Activated T-helper 9 cell treated with anti-CD3 and anti-CD28 coated beads, Interleukin-2, amount 50 U/mL, for 16 hours (primary cell): ENCODE measurements around the gene ZNF606.

Source experiments
- DNase-seq: peaks from one replicate; pipeline ENCODE4 v3.0.0-alpha.2; 2020; ENCODE audit warnings: low read depth

ZNF606 gene

DNA sequence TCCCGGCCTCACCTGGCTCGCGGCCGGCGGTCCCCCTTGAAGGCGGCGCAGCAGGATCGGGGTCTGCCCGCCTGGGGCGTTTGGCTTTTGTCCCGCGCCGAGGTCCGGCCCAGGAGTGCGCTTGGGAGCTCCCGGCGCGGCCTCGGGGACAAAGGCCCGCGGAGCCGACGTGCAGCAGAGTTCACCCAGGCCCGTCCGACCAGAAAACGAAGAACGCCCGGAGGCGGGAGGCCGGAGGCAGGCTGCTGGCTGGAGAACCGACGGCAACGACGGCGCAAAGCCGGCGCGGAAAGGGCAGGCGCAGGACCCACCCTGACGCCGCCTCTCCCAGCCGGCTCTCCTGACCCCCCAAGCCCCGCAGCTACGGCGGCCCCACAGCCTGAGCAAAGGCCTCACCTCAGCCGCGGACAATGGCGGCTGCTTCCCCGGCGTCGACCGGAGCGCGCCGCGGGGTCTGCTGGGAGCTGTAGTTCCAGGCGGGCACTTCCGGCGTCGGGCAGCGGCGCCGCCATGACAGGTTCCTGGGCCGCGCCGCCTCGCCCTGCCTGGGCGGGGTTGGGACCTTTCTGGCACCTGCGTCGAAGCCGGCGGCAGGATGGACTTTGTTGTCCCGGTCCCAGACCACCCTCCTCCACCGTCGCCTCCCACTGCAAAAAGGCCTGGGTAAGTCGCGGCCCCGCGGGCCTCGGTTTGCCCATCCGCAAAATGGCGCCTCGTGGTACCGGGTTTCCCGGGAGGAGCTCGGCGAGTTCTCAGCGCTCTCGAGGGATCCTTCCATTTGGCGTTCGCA lies at the start of gene ZNF606:
ZNF606 (minus strand) TSS at position 437 of the 790 bp plus-strand sequence. CDS start 1,501 bp downstream, outside the sequence.
- DNase-seq = peak; percentile 78

DNA sequence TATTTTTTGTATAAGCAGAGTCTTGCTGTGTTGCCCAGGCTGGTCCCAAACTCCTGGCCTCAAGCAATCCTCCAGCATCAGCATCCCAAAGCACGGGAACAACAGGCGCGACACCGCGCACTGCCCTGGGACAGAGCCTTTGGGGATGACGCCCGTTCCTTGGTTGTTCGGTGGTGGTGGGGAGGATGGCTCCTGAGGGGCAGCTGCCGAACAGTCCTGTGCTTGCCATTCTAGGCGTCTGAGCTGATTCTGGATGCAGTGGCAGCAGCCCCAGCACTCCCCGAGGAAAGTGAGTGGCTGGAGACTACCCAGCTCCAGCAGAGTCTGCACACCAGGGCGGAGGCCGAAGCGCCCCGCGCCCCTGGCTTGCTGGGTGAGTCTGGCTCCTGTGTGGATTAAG lies 49.6 kb upstream of the ZNF606 start:
- DNase-seq = no peak

DNA sequence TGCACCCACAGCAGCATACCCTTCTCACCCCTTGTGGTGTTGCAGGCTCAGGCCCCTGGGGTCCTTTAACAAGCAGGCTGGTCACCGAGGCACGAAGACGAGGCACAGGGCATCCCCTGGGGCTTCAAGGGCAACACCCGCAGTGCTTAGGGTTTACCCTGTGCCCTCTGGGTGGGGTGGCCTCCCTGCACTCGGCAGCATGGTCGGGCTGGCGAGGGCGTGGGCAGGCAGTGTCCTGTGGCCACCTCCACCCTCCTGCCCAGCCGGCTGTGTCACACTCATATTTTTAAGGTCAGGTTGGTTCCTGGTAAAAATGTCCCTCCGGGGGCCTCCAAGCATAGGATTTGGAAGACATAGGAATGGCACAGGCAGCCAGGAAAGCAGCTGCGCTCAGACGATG lies 45.1 kb upstream of the ZNF606 start:
- no peak for DNase-seq

DNA sequence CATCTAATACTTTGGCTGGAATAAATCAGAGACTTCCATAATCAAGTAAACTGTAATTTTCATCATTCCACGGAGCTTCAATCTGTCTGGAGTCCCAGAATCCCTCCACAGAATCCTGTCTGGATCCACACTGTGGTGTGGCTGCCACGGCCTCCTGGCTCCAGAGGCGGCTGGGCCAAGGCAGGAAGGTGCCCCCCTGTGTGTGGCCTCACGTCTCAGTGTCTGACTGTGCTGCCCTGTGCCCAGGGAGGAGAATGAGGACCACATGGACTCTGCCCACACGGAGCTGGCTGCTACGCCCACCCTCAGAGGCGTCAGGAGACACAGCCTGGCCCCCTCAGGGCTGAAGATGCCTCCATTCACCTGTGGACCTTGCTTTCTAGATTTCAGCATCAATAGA lies 44.2 kb upstream of the ZNF606 start:
- no peak for DNase-seq

DNA sequence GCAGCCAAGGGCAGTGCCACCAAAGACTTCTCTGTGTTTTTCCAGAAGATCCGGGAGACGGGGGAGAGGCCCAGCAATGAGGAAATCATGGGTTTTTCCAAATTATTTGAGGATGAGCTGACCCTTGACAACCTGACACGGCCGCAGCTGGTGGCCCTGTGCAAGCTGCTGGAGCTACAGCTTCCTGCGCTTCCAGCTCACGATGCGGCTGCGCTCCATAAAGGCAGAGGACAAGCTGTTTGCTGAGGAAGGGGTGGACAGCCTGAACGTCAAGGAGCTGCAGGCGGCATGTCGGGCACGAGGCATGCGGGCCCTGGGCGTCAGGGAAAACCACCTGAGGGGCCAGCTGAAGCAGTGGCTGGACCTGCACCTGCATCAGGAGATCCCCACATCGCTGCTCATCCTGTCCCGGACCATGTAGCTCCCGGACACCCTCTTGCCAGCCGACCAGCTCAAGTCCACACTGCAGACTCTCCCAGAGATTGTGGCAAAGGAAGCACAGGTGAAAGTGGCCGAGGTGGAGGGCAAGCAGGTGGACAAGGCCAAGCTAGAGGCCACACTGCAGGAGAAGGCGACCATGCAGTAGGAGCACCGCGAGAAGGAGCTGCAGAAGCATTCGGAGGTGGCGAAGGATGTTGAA lies 42.9 kb upstream of the ZNF606 start:
- DNase-seq = no peak

DNA sequence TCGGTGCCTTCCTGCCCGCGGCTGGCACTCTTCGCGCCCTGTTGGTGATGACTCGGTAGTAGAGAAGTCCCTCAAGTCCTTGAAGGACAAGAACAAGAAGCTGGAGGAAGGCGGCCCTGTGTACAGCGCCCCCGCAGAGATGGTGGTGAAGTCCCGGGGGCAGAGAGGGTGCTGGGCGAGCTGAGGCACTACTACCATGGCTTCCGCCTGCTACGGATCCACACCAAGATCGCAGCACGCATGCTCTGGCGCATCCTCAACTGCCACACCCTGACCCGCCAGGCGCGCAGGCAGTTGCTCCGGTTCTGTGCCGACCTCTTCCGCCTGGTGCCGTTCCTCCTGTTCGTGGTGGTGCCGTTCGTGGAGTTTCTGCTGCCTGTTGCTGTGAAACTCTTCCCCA lies 42.3 kb upstream of the ZNF606 start:
- DNase-seq = no peak

DNA sequence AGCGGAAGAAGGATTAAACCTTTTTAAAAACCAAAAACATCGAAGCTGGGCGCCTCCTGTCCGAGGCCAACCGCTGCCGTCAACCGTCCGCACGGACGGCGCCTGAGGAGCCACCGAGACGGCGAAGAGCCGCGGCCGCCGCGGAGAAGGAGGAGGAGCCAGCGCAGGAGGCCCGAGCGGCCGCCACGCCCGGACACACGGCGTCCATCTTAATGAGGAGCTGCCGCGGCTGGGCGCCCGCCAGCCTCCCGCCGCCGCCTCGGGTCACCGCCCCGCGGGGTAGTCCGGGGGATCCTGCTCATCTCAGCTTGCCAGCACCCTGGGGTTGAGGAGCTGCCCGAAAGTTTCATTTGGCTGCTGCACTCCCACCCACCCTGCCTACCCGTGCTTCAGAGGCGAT lies 41.8 kb upstream of the ZNF606 start:
- no peak for DNase-seq

DNA sequence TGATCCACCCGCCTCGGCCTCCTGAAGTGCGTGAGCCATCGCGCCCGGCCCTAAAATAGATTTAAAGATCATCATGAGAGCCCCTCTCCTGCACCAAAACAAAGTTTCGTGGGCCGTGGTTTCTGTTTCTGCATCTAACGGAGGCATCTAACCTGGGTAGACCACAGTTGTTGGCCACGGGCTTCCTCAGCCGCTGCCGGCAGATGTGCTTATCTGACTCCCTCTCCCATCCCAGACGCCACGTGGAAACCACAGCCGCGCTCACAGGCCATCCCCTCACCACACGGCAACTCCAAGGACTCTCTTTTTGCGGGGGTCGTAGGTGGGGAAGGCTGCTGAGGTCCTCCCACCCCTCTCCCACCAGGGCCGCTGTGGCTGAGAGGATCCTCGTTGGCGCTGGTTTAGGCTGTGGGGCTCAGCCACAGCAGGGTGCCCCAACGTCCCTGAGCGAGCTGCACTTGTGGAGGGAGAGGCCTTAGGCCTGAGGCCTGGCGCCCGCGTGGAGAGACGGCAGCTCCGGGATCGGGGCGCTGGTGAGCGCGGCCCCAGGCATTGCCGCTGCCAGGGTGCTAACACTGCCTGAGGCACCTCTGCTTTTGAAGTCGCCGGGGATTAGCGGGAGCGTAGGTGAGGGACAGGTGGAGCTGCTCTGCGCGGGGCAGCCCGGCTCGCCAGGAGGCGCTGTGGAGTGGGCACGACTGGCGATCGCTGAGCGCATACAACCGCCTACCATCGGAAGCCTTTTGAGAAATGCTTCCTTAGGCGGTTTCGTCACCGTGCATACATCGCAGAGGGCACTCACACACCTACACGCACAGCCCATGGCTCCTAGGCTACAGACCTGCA lies 40.1 kb upstream of the ZNF606 start:
- no peak for DNase-seq

DNA sequence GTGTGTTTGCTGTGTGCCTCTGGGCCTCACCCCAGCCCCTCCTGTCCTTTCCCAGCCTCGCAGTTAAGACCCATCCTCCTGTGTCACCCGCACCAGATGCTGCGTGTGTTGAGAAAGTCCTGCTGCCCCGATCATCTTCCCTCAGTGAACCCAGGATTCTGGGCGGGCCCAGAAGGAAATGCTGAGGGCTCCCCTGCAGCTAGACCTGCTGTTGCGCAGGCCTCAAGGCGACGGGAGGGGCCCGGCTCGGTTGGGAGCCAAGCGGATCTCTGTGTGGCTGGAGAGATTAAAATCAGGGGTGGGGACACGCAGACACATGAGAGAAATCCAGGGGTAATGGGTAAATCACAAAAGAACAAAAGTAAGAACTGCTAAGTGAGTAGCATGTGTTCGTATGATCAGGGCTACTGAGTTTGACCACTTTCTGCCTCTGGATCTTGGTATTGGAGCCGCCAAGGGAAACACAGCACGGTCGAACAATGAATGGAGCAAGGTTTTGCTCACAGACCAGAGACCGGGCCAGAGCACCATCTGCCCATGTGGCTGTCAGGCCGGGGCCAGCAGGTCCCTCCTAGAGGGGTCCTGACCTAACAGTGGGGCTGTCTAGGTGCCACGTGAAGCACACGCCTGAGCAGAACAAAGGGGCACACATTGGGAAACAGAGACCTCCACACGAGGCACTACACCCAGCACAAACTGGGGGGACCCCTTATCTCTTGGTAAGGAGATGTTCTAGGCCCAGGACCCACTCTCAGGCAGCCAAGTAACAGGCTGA lies 38.3 kb upstream of the ZNF606 start:
- DNase-seq = no peak

DNA sequence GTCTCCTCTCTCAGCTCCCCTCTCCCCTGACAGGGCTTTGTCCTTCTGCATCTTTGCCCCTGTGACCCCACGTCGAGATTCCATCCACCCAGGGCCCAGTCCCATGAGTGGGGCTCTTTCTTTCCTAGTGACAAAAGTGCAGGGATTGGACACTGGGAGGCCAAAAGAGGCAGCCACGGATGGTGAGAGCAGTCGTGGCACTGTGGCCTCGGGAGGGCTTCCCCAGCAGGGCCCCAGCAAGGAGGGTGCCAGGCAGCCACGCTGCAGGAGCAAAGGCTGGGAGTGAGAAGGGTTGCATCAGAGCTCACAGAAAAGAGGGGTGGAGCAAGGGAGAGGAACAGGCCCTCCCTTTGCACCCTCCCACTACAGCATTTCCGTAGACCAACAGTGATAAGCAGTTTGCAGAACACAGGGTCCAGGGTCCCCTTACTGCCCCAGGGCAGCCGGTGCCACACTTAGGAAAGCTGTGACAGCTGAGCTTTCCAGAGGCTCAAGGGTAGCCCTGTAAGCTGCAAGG lies 36.1 kb upstream of the ZNF606 start:
- DNase-seq = no peak

DNA sequence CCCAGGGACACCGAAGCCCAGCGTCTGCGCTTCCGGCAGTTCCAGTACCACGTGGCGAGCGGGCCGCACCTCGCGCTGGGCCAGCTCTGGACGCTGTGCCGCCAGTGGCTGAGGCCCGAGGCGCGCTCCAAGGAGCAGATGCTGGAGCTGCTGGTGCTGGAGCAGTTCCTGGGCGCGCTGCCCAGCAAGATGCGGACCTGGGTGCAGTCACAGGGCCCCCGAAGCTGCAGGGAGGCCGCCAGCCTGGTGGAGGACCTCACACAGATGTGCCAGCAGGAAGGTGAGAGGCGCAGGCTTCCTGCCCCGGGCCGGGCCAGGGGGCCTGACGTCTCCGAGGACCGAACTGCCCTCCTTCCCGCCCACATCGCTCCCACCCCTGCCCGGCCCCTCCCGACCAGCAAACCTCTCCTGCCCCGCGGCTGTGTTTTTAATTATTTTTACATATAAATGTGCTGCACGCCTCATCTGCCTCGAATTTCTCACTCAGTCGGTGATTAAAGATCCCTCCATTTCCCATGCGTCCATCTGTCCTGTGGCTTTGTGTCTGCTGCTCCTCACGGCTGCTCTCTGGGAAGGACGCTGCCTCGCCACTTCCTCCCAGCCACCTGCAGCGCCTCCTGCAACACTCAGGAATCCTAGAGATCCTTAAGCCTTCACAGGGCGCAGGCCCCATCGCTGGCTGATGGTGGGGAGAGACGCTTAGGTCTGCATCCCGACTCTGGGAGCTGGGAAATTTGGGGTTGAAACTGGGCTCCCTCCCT lies 35.5 kb upstream of the ZNF606 start:
- no peak for DNase-seq

DNA sequence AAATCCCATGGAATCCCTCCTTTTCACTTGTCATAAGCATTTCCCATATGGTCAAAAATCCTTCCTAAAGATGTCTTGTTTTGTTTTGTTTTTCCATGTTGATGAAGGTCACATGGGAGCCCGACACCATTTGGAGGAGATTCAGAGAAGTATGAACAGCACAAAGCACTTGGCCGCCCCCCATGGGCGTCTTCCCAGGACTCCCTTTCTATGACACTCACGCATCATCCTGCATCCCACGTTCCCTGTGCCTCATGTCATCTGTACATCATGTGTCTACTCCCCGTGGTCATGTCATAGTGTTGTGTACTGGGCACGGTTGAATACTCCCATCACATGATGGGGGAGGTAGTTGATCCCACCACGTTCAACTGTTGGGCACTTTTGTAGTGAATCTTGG lies 33.2 kb upstream of the ZNF606 start:
- no peak for DNase-seq

DNA sequence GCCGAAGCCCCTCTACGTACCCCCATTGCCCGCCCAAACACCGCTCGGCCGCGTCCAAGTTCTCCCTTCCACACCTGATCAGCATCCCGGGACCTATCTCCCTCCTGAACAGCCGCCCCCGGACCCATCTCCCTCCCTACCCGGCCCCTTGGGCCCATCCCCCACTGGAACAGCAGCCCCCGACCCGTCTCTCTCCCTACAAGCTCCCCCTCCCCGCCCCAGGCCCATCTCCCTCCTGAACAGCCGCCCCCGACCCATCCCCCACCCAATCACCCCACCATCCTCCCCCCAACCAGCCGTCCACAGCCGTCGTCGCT lies 31.8 kb upstream of the ZNF606 start:
- no peak for DNase-seq

DNA sequence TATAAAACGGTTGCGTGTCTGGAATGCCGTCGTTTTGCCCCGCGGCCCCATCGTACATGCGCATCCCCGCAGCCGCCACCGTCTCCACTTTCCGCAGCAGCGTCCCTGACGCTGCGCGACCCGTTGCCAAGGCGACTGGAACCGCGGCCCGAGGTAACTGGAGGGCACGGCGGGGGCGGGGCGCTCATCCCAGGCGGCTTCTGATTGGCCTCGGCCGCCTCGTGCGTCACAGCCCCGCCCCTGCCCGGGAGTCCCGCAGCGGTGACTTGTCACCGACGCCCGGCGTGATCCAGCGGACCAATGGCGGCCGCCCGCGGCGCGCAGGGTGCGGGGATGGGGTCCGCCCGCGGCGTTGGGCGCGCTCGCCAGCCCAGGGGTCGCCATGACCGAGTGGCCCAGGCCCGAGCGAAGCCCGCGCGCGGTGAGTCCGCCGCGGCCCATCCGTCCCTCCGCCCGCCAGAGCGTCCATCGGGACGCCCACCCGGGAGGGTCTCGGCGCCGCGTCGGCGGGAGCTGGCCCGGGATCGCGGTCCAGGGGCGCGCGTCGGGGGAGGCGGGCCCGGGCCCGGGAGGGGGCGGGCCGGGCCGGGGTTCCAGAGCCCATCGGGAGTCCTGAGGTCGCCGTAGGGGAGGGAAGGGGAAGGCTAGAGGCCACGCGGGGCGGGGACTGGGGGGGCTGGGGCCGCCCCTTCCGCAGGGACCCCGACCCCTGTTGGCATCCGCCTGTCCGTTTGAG lies 31.3 kb upstream of the ZNF606 start, which contains the start of gene ZSCAN1:
ZSCAN1 (plus strand) TSS at position 285 of the 736 bp plus-strand sequence. CDS start 3,812 bp downstream, outside the sequence.
- DNase-seq = no peak

DNA sequence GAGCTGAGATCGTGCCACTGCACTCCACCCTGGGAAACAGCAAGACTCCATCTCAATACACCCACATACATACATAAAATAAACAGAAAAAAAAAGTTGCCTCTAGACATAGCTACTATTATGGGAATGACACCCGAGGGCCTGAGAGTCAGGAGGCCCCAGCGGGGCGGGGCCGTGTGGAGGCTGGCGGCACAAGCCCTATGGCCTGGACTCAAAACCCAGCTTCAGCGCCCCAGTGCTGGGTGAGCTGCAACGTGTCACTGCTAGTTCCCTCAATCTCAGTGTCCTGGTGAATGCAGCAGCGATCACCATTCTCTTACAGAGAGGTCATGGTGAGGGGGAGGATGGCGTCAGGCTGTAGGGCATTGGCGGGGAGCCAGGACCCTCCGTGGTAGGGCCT lies 22.0 kb upstream of the ZNF606 start:
- no peak for DNase-seq

DNA sequence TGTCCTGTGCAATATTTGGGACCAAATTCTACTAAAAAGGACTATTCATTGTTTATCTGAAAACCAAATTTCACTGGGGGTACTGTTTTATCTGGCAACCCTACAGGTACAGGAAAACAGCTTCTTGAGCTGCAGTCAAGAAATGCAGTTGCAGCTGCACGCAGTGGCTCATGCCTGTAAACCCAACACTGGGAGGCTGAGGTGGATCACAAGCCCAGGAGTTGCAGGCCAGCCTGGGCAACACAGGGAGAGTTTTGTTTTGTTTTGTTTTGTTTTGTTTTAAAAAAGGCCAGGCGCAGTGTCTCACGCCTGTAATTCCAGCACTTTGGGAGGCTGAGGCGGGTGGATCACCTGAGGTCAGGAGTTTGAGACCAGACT lies 19.7 kb upstream of the ZNF606 start:
- DNase-seq = no peak

DNA sequence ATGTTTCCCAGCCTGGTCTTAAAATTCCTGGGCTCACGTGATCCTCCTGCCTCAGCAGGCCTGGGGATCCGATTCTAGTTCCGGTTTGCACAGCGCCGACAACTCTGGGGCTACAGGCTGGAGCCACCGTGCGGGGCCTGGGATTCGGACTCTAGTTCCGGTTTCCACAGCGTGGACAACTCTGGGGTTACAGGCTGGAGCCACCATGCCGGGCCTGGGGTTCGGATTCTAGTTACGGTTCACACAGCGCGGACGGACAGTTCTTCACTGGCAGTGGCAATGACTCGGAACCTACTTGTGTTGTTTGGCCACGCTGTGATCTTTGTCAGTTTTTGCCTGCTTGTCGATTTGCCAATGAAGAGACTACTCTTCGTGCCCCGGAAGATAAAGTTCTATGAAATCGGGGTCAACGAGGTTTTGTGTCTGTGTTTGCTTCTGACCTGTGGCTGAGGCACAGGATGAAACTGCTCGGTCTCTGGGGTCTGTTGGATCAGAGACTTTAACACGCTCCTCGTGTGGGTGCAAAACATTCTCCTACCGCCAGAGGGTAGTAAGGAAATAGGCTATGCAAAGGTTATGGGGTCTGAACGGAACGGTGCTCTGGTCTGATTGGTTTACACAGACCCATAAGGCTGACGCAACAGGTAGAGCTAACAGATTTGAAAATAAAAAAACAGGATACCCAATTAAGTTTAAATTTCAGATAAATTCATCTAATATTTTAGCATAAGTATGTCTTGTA lies 19.1 kb upstream of the ZNF606 start:
- no peak for DNase-seq

DNA sequence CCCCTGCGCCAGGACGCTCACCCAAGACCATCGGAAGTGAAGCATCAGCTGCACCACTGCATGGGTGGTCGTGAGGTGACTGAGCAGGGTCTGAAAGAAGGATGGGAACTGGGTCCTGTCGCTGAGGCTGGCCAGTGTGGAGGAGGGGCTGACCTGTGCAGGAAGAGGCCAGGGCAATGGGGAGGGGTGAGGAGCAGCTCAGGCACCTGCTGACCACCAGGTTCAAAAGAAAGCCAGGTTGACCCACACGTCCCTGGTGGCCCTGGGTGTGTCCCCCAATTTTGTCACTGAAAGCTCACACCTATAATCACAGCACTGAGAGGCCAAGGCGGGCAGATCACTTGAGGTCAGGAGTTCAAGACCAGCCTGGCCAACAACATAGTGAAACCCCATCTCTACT lies 17.5 kb upstream of the ZNF606 start:
- no peak for DNase-seq

DNA sequence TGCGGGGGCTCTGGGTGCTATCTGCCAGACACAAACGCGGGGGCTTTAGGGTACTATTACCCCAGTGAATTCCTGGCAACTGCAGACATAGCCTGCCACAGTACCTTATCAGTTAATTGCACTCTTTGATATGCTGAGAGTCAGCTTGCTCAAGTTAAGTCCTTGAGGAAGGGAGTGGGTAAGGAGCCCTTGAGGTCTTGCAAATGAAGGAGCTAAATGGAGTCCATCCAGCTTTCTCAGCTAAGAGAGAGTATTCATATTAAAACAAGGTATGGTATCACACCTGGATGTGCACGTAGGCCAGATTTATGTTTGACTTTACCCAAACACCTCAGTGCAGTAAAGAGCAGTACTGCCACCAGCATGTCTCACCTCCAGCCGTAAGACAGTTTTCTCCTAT lies 11.5 kb upstream of the ZNF606 start:
- DNase-seq = no peak

DNA sequence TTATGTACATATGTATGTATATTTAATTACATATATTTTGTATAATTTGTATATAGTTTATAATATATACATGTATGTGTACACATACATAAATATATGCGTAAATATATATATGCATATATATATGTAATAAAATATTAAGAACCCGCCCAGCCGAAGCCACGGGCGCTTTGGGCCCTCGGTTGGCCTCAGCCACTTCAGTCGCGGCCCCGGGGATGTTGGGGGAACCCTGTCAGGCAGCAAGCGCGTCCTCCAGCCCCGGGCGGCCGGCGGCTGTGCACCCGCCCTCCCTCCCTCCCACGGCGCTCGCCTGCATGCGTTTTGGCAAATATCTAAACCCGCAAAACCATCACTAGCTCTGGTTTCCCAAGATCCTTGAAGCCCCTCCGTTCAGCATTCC lies 7.9 kb upstream of the ZNF606 start:
- no peak for DNase-seq
